Small intestine (tissue), 16 donors: Measurements from ENCODE around the gene ACSS3. TPM values are rescaled to one million over a fixed set of nuclear protein-coding genes. Genes with fewer than 3 reads are reported as not detected.
"Not testable (repeated sequence)": the region's sequence is repeated elsewhere in the genome, so short reads cannot be mapped to it uniquely, and the experiment has no call there.

Experiments
- DNase-seq, 2 donors: peaks; one replicate each; pipeline versions ENCODE4 v3.0.0 to v3.0.0-alpha.2; 2013
- FAIRE-seq: peaks from 2 replicates; lab custom pipeline; 2012; peaks lifted over from hg19 to GRCh38; lab: Jason Lieb, UNC
- H3K27ac ChIP-seq, 3 donors: one replicate each; pipeline ENCODE4 v1.5.1; 2013; ENCODE audit warnings: low read length in 2 of 3, mild to moderate bottlenecking in 2 of 3, control low read depth in 1 of 3, inconsistent platforms in 1 of 3, low read depth in 1 of 3, moderate library complexity in 1 of 3
- H3K27me3 ChIP-seq, 3 donors: one replicate each; pipeline ENCODE4 v1.6.1; 2013; ENCODE audit warnings: low read length in 3 of 3, inconsistent platforms in 1 of 3; ENCODE audit not compliant: control insufficient read depth in 3 of 3, insufficient read depth in 3 of 3
- H3K36me3 ChIP-seq, 3 donors: one replicate each; pipeline ENCODE4 v1.6.1; 2013; ENCODE audit warnings: low read length in 3 of 3, inconsistent platforms in 1 of 3, low read depth in 1 of 3, mild to moderate bottlenecking in 1 of 3, moderate library complexity in 1 of 3; ENCODE audit not compliant: control insufficient read depth in 3 of 3, insufficient read depth in 2 of 3
- H3K4me1 ChIP-seq, 3 donors: one replicate each; pipeline ENCODE4 v1.6.1; 2013; ENCODE audit warnings: low read length in 2 of 3, inconsistent platforms in 1 of 3, low read depth in 1 of 3, mild to moderate bottlenecking in 1 of 3, moderate library complexity in 1 of 3; ENCODE audit not compliant: control insufficient read depth in 3 of 3, insufficient read depth in 2 of 3
- H3K4me3 ChIP-seq, 3 donors: one replicate each; pipeline ENCODE4 v1.5.1; 2013; ENCODE audit warnings: low read length in 3 of 3, control low read depth in 1 of 3, inconsistent platforms in 1 of 3, low read depth in 1 of 3, mild to moderate bottlenecking in 1 of 3, moderate library complexity in 1 of 3
- H3K9me3 ChIP-seq, 2 donors: one replicate each; pipeline ENCODE4 v1.6.1; 2013; ENCODE audit warnings: low read depth in 1 of 2, low read length in 1 of 2; ENCODE audit not compliant: control insufficient read depth in 2 of 2, insufficient read depth in 1 of 2
- WGBS, 3 donors: extraction: QIAGEN DNeasy Blood & Tissue Kit; methylation state at CpG; one replicate each; pipeline ENCODE4 v1.1.7; 2013; 5-methylcytosine and 5-hydroxymethylcytosine counted together
- long read RNA-seq, 10 donors: transcript quantifications; one replicate each; lab custom pipeline, GENCODE V29; 2026
- polyA plus RNA-seq, 4 donors: library from polyadenylated mRNA; stranded (reverse) in 3 of 4; unstranded in 1 of 4; fragments of 200-250 nt in 3 of 4; fragments of 120-200 nt in 1 of 4; gene quantifications; one replicate each; pipeline versions ENCODE4 v1.2.1 to v1.2.3, GENCODE V29; 2013
- donor health status: healthy with polysubstance abuse.
- donor health status: control.
- donor health status: control.
- donor health status: Bipolar disorder and iron deficiency.
- donor health status: healthy.

ACSS3 gene
- polyA plus RNA-seq = 1 to 10 TPM in 2 of 4 donors, under 1 TPM in 2; 0.22 to 6.2 (median 0.95) TPM
- long read RNA-seq, donor 1, full-length matches to known transcripts = 5 of 5 reads
- long read RNA-seq, donor 1, partial matches to known transcripts = 0 of 5 reads
- long read RNA-seq, donor 1, other reads (novel, unspliced or antisense) = 0 of 5 reads
- long read RNA-seq, donor 2 = 0 reads
- long read RNA-seq, donor 3, full-length matches to known transcripts = 3 of 3 reads
- long read RNA-seq, donor 3, partial matches to known transcripts = 0 of 3 reads
- long read RNA-seq, donor 3, other reads (novel, unspliced or antisense) = 0 of 3 reads
- long read RNA-seq, donor 4 = 0 reads
- long read RNA-seq, donor 5 = 0 reads
- long read RNA-seq, donor 6, full-length matches to known transcripts = 3 of 3 reads
- long read RNA-seq, donor 6, partial matches to known transcripts = 0 of 3 reads
- long read RNA-seq, donor 6, other reads (novel, unspliced or antisense) = 0 of 3 reads
- long read RNA-seq, donor 7 = 0 reads
- long read RNA-seq, donor 8 = 0 reads
- long read RNA-seq, donor 9 = 0 reads
- long read RNA-seq, donor 10, full-length matches to known transcripts = 3 of 3 reads
- long read RNA-seq, donor 10, partial matches to known transcripts = 0 of 3 reads
- long read RNA-seq, donor 10, other reads (novel, unspliced or antisense) = 0 of 3 reads

- H3K4me3 ChIP-seq = peak within 1 kb of the TSS in 2 of 3 donors; percentile 30 to 51
- peaks cover 0 to 10% (median 0%) of the 10 kb centered on the region in 3 donors for H3K4me1 ChIP-seq
- no peaks in the 10 kb centered on the region for H3K9me3 ChIP-seq
- H3K27me3 ChIP-seq = peaks cover 0 to 9% (median 3%) of the 10 kb centered on the region in 3 donors
- H3K27ac ChIP-seq = peak within 1 kb of the TSS in 1 of 3 donors; percentile 79
- FAIRE-seq = no peak
- H3K36me3 ChIP-seq = no peaks in the 10 kb centered on the region
- 3 to 12% (median 10%) methylated on average over 49 of the region's 49 CpGs for WGBS, 3 donors
- peak in 1 of 2 donors; percentile 60 for DNase-seq
These were observed at the start of gene ACSS3 for GRCh38 chr12:81077686-81078441. Gene ACSS3 (plus strand): TSS chr12:81078079. CDS start chr12:81078121, 42 bp downstream.

GRCh38 chr12:81034926-81035325 is 43.0 kb upstream of the ACSS3 start:
- Histone ChIP-seq H3K27me3 (no peaks in the 10 kb centered on the region), H3K4me1 (no peaks in the 10 kb centered on the region), H3K27ac (no peak overlapping the region), H3K9me3 (no peaks in the 10 kb centered on the region), H3K4me3 (no peak overlapping the region), H3K36me3 (no peaks in the 10 kb centered on the region)
- DNase-seq (no peak), FAIRE-seq (no peak)
- WGBS, 3 donors = 67 to 82% (median 71%) methylated on average over 1 of the region's 1 CpG

GRCh38 chr12:81039231-81039630 is 38.6 kb upstream of the ACSS3 start:
- 79 to 84% (median 81%) methylated on average over 2 of the region's 2 CpGs for WGBS, 3 donors
- H3K27me3 ChIP-seq = no peaks in the 10 kb centered on the region
- H3K4me1 ChIP-seq = no peaks in the 10 kb centered on the region
- H3K9me3 ChIP-seq = no peaks in the 10 kb centered on the region
- H3K4me3 ChIP-seq = no peak overlapping the region
- no peak overlapping the region for H3K27ac ChIP-seq
- FAIRE-seq (no peak), DNase-seq (no peak)
- no peaks in the 10 kb centered on the region for H3K36me3 ChIP-seq

GRCh38 chr12:81043979-81044740 is 33.7 kb upstream of the ACSS3 start:
- no peaks in the 10 kb centered on the region for H3K27me3 ChIP-seq
- H3K9me3 ChIP-seq = no peaks in the 10 kb centered on the region
- no peaks in the 10 kb centered on the region for H3K4me1 ChIP-seq
- 86 to 90% (median 87%) methylated on average over 1 of the region's 1 CpG for WGBS, 3 donors
- H3K4me3 ChIP-seq = no peak overlapping the region
- H3K27ac ChIP-seq = no peak overlapping the region
- DNase-seq (no peak), FAIRE-seq (no peak)
- no peaks in the 10 kb centered on the region for H3K36me3 ChIP-seq

- not testable (repeated sequence) for H3K27me3 ChIP-seq, H3K4me3 ChIP-seq, H3K27ac ChIP-seq, H3K9me3 ChIP-seq, DNase-seq, FAIRE-seq, H3K36me3 ChIP-seq, H3K4me1 ChIP-seq
- WGBS, 3 donors = 73 to 87% (median 80%) methylated on average over 11 of the region's 11 CpGs
These were observed 12.9 kb upstream of the ACSS3 start for GRCh38 chr12:81064971-81065370.

GRCh38 chr12:81070846-81071245 is 7.0 kb upstream of the ACSS3 start:
- no peak for FAIRE-seq
- no peaks in the 10 kb centered on the region for H3K36me3 ChIP-seq
- DNase-seq = no peak
- H3K4me3 ChIP-seq = no peak overlapping the region
- H3K27ac ChIP-seq = no peak overlapping the region
- no peaks in the 10 kb centered on the region for H3K27me3 ChIP-seq
- H3K4me1 ChIP-seq = no peaks in the 10 kb centered on the region
- no peaks in the 10 kb centered on the region for H3K9me3 ChIP-seq

GRCh38 chr12:81075539-81075938 is 2.3 kb upstream of the ACSS3 start:
- WGBS, 3 donors = 61 to 79% (median 69%) methylated on average over 3 of the region's 3 CpGs
- Histone ChIP-seq H3K36me3 (no peaks in the 10 kb centered on the region), H3K27ac (no peak overlapping the region), H3K4me1 (peaks cover 0 to 10% (median 0%) of the 10 kb centered on the region in 3 donors), H3K27me3 (peaks cover 0 to 9% (median 3%) of the 10 kb centered on the region in 3 donors), H3K4me3 (no peak overlapping the region), H3K9me3 (no peaks in the 10 kb centered on the region)
- DNase-seq = no peak
- FAIRE-seq = no peak
